NB4 (cell line): ENCODE data around the gene JAML.

Source experiments
- CTCF ChIP-seq: IDR thresholded peaks from one replicate; pipeline ENCODE4 v1.5.1; 2012; ENCODE audit warnings: low read depth, low read length
- POLR2A ChIP-seq: IDR thresholded peaks from 2 replicates; pipeline ENCODE4 v1.6.1; 2011; ENCODE audit warnings: mild to moderate bottlenecking; ENCODE audit not compliant: insufficient read length; ENCODE audit errors: extremely low read depth

- TF ChIP-seq CTCF, result no peak
- TF ChIP-seq POLR2A, result no peak
Observed at GRCh38 chr11:118170231-118170630, 54.6 kb downstream of the JAML start.
